Large intestine (tissue), 3 donors: ENCODE results near the gene CHRND. TPM values are rescaled to one million over a fixed set of nuclear protein-coding genes. Genes with fewer than 3 reads are reported as not detected.

ENCODE experiments used
- DNase-seq, 2 donors: peaks; one replicate each; pipeline versions ENCODE4 v3.0.0 to v3.0.0-alpha.2; 2013
- H3K27ac ChIP-seq: one replicate; pipeline ENCODE4 v1.5.1; 2013; ENCODE audit warnings: low read length
- H3K27me3 ChIP-seq: 2 replicates; pipeline ENCODE4 v1.6.1; 2013; ENCODE audit warnings: low read length; ENCODE audit not compliant: control insufficient read depth, insufficient read depth
- H3K36me3 ChIP-seq: 2 replicates; pipeline ENCODE4 v1.6.1; 2013; ENCODE audit warnings: low read length; ENCODE audit not compliant: control insufficient read depth, insufficient read depth
- H3K4me1 ChIP-seq: one replicate; pipeline ENCODE4 v1.6.1; 2013; ENCODE audit warnings: low read length; ENCODE audit not compliant: control insufficient read depth, insufficient read depth
- H3K4me3 ChIP-seq: one replicate; pipeline ENCODE4 v1.5.1; 2013; ENCODE audit warnings: low read length
- H3K9me3 ChIP-seq: one replicate; pipeline ENCODE4 v1.6.1; 2013; ENCODE audit warnings: mild to moderate bottlenecking, low read depth, low read length, moderate library complexity; ENCODE audit not compliant: control insufficient read depth
- WGBS: methylation state at CpG from one replicate; pipeline ENCODE4 v1.1.5; 2013; ENCODE audit warnings: low lambda C conversion rate; ENCODE audit not compliant: insufficient coverage; 5-methylcytosine and 5-hydroxymethylcytosine counted together
- polyA plus RNA-seq: library from polyadenylated mRNA; unstranded; fragments of 120-200 nt; gene quantifications from one replicate; pipeline ENCODE4 v1.2.1, GENCODE V29; 2013

Gene CHRND
- polyA plus RNA-seq, 1 donor = 0.27 TPM

DNA sequence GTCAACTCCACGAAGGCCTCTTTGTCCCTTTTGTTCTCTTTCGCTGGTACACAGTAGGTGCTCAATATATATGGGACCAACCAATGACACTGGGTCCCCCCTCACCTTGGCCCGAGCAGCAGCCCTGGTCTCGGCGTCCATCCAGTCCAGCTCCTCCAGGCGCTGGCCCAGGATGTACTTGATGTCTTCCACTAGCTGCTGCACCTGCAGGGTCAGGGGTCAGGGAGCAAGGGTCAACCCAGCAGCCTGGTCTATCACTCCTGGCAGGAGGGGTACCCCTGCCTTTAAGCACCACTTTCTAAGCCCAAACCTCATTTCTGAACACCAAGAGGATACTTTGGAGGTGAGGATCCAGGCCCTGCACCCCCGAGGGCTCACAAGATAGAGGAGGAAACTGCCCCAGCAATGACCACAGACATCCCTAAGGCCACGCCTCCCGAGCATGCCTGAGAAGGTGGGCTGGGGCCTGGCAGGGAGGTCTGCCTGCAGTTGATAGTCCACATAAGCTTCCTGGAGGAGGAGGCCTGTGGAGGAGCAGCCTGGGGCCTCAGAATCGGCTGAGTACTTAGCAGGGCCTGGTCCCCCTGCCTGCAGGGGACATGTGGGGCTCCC lies 42.5 kb upstream of the CHRND start:
- Histone ChIP-seq H3K27ac (no peak overlapping the region), H3K4me3 (no peak overlapping the region), H3K27me3 (peaks cover 56% of the 10 kb centered on the region), H3K36me3 (no peaks in the 10 kb centered on the region), H3K9me3 (peaks cover 3% of the 10 kb centered on the region), H3K4me1 (peaks cover 9% of the 10 kb centered on the region)
- no peak for DNase-seq
- WGBS = no CpG with 5 or more reads among the region's 10 CpGs

DNA sequence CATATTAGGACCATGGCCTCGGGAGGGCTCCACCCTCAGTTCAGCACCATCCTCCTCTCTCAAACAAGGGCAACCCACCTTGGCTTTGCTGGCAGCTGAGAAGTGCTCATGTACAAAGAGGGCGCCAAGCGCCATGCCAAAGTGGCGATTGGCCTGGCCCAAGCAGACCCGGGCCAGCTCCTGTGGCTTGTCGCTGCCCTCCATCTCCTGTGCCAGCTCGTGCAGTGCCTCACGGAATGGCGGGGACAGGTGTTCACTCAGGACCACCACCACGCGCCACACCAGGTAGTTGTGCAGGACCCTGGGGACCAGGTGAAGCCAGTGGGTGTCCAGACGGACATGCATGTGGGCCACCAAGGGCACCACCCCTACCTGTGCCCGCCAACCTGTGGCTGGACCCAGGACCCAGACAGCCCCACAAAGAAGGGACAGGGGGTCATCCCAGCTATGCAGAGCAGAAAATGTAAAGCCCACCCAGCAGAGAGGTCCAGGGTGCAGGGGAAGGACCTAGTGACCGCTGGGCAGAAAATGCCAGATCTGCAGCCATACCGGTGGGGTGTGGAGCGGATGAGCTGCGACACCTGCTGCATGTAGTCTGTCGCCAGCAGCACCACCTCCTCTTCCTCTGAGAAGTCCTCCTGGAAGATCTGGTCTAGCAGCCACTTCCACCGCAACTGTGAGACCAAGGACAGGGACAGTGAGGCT lies 41.9 kb upstream of the CHRND start:
- no CpG with 5 or more reads among the region's 19 CpGs for whole genome bisulfite sequencing
- Histone ChIP-seq H3K36me3 (no peaks in the 10 kb centered on the region), H3K27ac (no peak overlapping the region), H3K4me1 (peaks cover 9% of the 10 kb centered on the region), H3K9me3 (peaks cover 3% of the 10 kb centered on the region), H3K27me3 (peaks cover 59% of the 10 kb centered on the region), H3K4me3 (no peak overlapping the region)
- DNase-seq = no peak

DNA sequence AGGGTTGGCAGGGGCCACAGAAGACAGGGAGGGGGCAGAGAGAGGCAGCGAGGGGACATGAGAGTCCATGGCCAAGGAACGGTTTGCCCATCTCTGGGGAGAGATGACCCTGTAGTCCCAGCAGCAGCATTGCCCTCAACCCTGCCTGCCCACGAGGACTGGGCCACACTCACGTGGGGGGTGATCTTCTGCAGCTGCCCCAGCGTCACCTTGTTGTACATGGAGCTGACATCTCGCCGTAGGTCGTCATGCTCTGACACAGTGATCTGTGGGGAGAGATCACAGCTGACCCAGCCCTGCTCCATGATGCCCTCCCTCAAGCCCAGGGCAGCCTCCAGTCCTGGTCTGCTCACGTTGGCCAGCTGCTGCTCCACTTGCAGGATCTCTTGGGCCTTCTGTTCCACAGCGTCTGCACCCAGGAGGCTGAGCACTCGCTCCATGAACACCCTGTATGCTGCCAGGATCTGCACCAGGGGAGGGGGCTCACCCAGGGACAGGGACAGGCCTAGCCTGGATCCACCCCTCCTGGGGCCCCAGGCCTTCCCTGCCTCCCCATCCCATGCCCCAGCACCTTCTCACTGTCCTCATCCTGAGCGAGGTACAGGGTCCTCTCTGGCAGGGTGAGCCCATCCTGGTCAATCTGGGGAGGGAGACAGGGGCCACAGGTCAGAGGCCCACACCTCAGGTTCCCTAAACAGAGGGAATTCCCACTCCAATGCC lies 41.2 kb upstream of the CHRND start:
- Histone ChIP-seq H3K4me3 (no peak overlapping the region), H3K27me3 (peaks cover 61% of the 10 kb centered on the region), H3K27ac (no peak overlapping the region), H3K36me3 (no peaks in the 10 kb centered on the region), H3K9me3 (peaks cover 3% of the 10 kb centered on the region), H3K4me1 (peaks cover 9% of the 10 kb centered on the region)
- WGBS = no CpG with 5 or more reads among the region's 12 CpGs
- no peak for DNase-seq

DNA sequence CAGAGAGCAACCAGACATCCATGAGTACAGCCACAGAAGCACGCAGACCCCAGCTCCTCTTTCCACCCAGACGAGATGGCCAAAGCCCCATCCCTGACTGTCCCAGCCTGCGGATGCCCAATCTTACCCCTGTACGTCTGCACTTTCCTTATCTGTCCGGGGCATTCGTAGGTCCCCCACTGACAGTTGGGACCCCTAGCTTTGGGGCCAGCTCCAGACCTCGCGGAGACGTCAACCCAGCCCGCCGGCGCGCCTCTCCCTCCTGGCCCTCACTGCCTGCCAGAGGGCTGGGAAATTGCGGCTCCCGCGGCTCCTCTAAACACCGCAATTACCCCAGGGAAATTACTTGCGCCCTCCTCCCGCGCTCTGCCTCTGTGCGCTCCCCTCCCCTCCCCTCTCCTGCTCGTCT lies 40.6 kb upstream of the CHRND start:
- peak in 1 of 2 donors; percentile 6 for DNase-seq
- no CpG with 5 or more reads among the region's 22 CpGs for whole genome bisulfite sequencing

DNA sequence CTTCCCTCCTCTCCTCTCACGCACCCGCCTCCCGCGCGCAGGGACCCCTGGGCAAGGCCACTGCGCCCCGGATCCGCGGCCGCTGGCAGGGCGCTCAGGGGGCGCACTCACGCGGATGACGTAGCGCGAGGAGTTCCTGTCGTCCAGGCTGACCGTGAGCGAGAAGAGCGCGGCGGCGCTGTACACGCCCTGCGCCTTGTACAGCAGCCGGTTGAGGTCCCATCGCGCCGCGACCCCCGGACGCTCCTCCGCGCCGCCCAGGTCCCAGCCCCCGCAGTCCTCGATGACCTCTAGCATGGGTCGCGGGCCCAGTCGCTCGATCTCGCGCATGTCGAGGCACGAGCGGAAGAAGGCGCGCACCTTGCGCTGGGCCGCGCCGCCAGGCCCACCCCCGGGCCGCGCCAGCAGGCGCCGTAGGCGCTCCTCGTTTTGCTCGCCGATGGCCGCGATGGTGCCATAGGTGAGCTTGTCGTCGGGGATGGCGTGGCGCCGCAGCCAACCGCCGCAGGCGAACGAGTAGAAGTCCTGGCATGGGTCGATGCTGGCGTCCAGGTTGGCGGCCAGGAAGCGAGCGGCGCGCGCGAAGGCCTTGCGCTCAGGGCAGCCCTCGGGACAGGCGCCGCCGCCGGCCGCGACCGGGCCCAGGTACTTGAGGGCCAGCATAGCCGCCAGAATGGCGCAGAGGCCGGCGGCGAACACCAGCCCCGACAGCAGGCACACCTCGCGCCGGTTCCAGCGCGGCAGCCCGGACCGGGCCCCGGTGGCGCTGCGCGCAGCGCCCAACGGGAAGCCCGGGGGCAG lies 40.0 kb upstream of the CHRND start:
- peak in 1 of 2 donors; percentile 32 for DNase-seq
- Histone ChIP-seq H3K4me3 (no peak overlapping the region), H3K27ac (no peak overlapping the region), H3K36me3 (no peaks in the 10 kb centered on the region), H3K9me3 (peaks cover 3% of the 10 kb centered on the region), H3K4me1 (peaks cover 9% of the 10 kb centered on the region), H3K27me3 (peaks cover 60% of the 10 kb centered on the region)
- WGBS = no CpG with 5 or more reads among the region's 111 CpGs

More for the DNA sequence above, 40.6 kb upstream of the CHRND start:
- Histone ChIP-seq H3K36me3 (no peaks in the 10 kb centered on the region), H3K4me1 (peaks cover 9% of the 10 kb centered on the region), H3K27ac (no peak overlapping the region), H3K9me3 (peaks cover 3% of the 10 kb centered on the region), H3K27me3 (peaks cover 62% of the 10 kb centered on the region), H3K4me3 (no peak overlapping the region)

DNA sequence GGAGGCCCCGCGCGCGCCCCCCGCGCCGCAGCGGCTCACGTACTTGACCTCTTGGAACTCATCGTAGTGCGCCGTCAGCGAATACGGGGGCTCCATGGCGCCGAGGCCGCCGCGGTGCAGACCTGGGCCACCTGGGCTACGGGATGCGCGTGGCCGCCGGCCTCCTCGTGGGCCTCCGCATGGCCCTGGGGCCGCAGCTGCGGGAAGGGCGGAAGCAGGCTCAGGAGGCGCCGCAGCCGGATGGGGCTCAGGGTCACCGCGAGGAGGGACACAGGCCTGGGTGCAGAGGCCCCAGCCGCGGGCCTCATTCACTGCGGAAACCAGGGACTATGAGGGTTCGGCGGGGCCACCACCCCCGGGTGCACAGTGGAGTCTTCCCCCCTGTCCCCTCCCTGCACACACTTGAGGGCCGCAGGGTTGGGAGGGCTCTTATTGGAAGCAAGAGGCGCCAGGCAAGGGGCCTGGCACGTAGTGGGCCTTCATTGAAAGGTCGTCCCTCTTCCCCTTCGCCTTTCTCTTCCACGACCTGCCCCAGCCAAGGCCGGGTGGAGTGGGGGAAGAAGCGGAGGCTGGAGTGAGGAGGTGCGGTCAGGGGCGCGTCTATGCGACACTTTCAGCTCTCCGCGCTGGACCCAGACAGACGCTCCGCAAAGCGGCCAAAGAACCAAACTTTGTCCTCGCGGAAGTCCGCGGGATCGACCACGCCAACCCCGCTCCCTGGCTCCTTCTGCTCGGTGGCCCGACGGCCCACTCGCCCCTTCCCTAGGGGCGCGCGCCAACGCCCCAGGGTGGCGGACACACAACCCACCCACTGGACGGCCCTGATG lies 39.2 kb upstream of the CHRND start:
- H3K36me3 ChIP-seq = no peaks in the 10 kb centered on the region
- peaks cover 60% of the 10 kb centered on the region for H3K27me3 ChIP-seq
- H3K9me3 ChIP-seq = peaks cover 3% of the 10 kb centered on the region
- peaks cover 9% of the 10 kb centered on the region for H3K4me1 ChIP-seq
- no peak overlapping the region for H3K4me3 ChIP-seq
- no CpG with 5 or more reads among the region's 74 CpGs for WGBS
- DNase-seq = peak in 1 of 2 donors; percentile 27
- no peak overlapping the region for H3K27ac ChIP-seq

DNA sequence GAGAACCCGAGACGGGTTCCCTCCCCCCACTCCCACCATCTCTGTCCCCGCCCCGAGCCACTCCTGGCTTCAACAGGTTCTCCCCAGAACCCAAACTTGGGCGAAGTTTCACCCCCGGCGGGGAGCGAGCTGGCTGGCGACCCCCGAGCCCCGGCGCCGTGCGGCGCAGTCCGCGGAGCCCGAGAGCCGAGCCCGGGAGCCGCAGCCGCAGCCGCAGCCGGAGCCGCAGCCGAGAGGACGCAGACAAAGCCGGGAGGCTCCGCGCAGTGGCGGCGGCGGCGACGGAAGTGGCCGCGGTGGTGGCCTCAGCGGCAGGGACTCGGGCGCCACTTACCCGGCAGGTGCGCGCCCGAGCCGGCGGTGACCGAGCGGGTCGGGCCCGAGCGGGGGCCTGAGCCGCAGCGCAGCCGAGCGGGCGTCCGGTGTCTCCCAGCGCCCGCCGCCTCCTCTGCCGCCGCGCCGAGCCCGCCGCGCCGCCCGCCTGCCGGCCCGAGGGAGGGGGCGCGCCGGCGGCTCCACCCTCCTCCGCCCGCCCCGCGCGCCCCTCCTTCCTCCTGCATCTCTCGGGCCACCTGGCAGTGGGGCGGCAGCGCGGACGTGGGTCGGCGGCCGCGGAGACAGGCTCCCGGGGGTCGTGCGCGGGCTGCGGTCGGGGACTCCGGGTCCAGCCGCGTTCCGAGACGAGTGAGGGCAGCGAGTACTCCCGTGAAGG lies 38.4 kb upstream of the CHRND start, which contains the start of gene ECEL1:
TSS of gene ECEL1 (minus strand) at position 450 of the 712 bp plus-strand sequence. CDS start 1,181 bp downstream, outside the sequence.
- Histone ChIP-seq H3K27ac (no peak within 1 kb of the TSS), H3K36me3 (no peaks in the 10 kb centered on the region), H3K4me3 (no peak within 1 kb of the TSS), H3K4me1 (peaks cover 9% of the 10 kb centered on the region), H3K27me3 (peaks cover 60% of the 10 kb centered on the region), H3K9me3 (peaks cover 3% of the 10 kb centered on the region)
- no CpG with 5 or more reads among the region's 102 CpGs for WGBS
- peak in 1 of 2 donors; percentile 23 for DNase-seq

DNA sequence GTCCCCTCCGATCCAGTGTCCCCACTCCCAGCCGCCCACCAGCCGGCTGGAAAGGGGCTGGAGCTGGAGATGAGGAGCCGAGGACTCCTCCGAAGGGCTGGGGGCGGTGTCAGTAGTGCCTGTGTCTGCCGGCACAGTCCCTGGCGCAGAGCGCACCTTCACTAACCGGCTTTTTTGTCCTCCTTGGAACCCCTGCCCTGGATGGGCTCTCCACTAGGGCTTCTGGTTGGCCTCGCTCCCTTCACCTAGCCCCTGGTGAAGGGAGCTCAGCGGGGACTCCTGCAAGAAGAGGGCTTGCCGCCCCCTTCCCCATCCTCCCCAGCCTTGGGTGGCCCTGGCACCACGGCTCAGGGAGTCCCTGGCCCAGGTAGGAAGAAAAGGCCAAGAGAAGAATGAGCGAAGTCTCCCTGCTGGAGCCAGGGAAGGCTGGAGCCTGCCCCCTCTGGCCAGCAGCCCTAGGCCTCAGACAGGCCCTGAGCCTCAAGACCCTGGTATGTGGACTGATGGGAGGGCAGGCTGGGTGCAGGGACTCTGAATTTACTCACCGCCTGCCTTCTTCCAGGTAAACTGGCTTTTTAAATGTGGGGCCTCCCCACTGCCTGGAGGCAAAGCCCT lies 37.8 kb upstream of the CHRND start:
- H3K36me3 ChIP-seq = no peaks in the 10 kb centered on the region
- peak in 1 of 2 donors; percentile 16 for DNase-seq
- H3K27me3 ChIP-seq = peaks cover 60% of the 10 kb centered on the region
- H3K4me1 ChIP-seq = peaks cover 9% of the 10 kb centered on the region
- no CpG with 5 or more reads among the region's 16 CpGs for WGBS
- H3K27ac ChIP-seq = no peak overlapping the region
- no peak overlapping the region for H3K4me3 ChIP-seq
- H3K9me3 ChIP-seq = peaks cover 3% of the 10 kb centered on the region
